Kidney (tissue), 14 donors: ENCODE measurements around the gene NCKAP5. TPM values are rescaled to one million over a fixed set of nuclear protein-coding genes. Genes with fewer than 3 reads are reported as not detected.
A peak's percentile ranks its signal among the peaks of the same experiment; 100 is the strongest.

Source experiments
- DNase-seq, 5 donors: peaks; one replicate each; pipeline ENCODE4 v3.0.0-alpha.2; 2013 to 2020
- FAIRE-seq: peaks from 2 replicates; lab custom pipeline; 2012; peaks lifted over from hg19 to GRCh38; lab: Jason Lieb, UNC
- H3K27ac ChIP-seq, 2 donors: one replicate each; pipeline ENCODE4 v1.7.0; 2013; ENCODE audit warnings: low read depth in 2 of 2, low read length in 2 of 2, inconsistent platforms in 1 of 2
- H3K27me3 ChIP-seq: one replicate; pipeline ENCODE4 v1.7.1; 2013; ENCODE audit warnings: low read length, inconsistent platforms; ENCODE audit not compliant: control insufficient read depth, insufficient read depth
- H3K36me3 ChIP-seq, 3 donors: one replicate each; pipeline versions ENCODE4 v1.7.0 to v1.7.1; 2013; ENCODE audit warnings: low read length in 3 of 3, control low read depth in 1 of 3, inconsistent platforms in 1 of 3; ENCODE audit not compliant: insufficient read depth in 3 of 3, control insufficient read depth in 2 of 3
- H3K4me1 ChIP-seq, 3 donors: one replicate each; pipeline versions ENCODE4 v1.7.0 to v1.7.1; 2013; ENCODE audit warnings: low read length in 3 of 3, inconsistent platforms in 1 of 3, low read depth in 1 of 3; ENCODE audit not compliant: control insufficient read depth in 2 of 3, insufficient read depth in 2 of 3
- H3K4me3 ChIP-seq, 3 donors: one replicate each; pipeline versions ENCODE4 v1.7.0 to v1.8.1; 2013; ENCODE audit warnings: low read length in 3 of 3, control low read depth in 1 of 3, inconsistent platforms in 1 of 3
- H3K9ac ChIP-seq, 3 donors: one replicate each; pipeline versions ENCODE4 v1.7.0 to v1.7.1; 2013; ENCODE audit warnings: low read length in 3 of 3, control low read depth in 1 of 3, inconsistent platforms in 1 of 3
- H3K9me3 ChIP-seq, 3 donors: one replicate each; pipeline versions ENCODE4 v1.7.0 to v1.7.1; 2013; ENCODE audit warnings: low read length in 3 of 3, control low read depth in 1 of 3, inconsistent platforms in 1 of 3; ENCODE audit not compliant: control insufficient read depth in 2 of 3, insufficient read depth in 1 of 3
- CTCF ChIP-seq: IDR thresholded peaks from 3 replicates; pipeline ENCODE4 v1.5.1; 2012; ENCODE audit warnings: mild to moderate bottlenecking, moderate library complexity, borderline replicate concordance; ENCODE audit not compliant: insufficient read depth; ENCODE audit errors: extremely low read depth
- intact Hi-C: fragments of 100-400 bp; cut with DNase I; formaldehyde crosslinking; loops from one replicate; pipeline ENCODE4 v1.11.1; 2022
- polyA plus RNA-seq: library from polyadenylated mRNA; stranded (reverse); fragments of 350-450 nt; fragmentation: Illumina TruSeq; extraction: RNeasy Lipid Tissue Mini Kit (QIAGEN cat#74804); gene quantifications from one replicate; pipeline ENCODE4 v1.2.3, GENCODE V29; 2014; ENCODE audit warnings: low read depth, low replicate concordance; ENCODE audit not compliant: insufficient read depth
- total RNA-seq: library from RNA; stranded (reverse); fragmentation: NEBNext Ultra II Directional; extraction: Animal tissue kit (Norgen Biotek cat#: 25700); gene quantifications from one replicate; pipeline ENCODE4 v1.2.1, GENCODE V29; 2021
- donor health status: control.
- donor health status: control.
- donor health status: control.
- donor health status: control.
- donor health status: control.
- donor health status: DM: yes; HTN: yes; CAD: no.
- donor health status: Normal renal cell carcinoma (clear cell type).

Gene NCKAP5
- total and polyA plus RNA-seq, 2 donors from 2014 or later = 1.8 to 2.9 TPM

- no peak overlapping the region for H3K9ac ChIP-seq
- DNase-seq = no peak
- H3K4me1 ChIP-seq = no peaks in the 10 kb centered on the region
- no peak for FAIRE-seq
- no peaks in the 10 kb centered on the region for H3K27me3 ChIP-seq
- TF ChIP-seq CTCF = no peak
- H3K36me3 ChIP-seq = no peaks in the 10 kb centered on the region
- H3K9me3 ChIP-seq = peaks cover 0 to 4% (median 0%) of the 10 kb centered on the region in 3 donors
- no peak overlapping the region for H3K27ac ChIP-seq
- H3K4me3 ChIP-seq = no peak overlapping the region
- intact Hi-C loops = no loop called here
Observed at GRCh38 chr2:133152801-133153200, 415.5 kb downstream of the NCKAP5 start.

GRCh38 chr2:133148187-133148586 is 420.1 kb downstream of the NCKAP5 start:
- no peak for FAIRE-seq
- intact Hi-C loops = no loop called here

GRCh38 chr2:133146893-133147292 is 421.4 kb downstream of the NCKAP5 start:
- peak in 2 of 5 donors; percentile 27 to 28 for DNase-seq
- Histone ChIP-seq H3K36me3 (no peaks in the 10 kb centered on the region), H3K27me3 (no peaks in the 10 kb centered on the region), H3K9ac (no peak overlapping the region), H3K4me3 (no peak overlapping the region), H3K4me1 (no peaks in the 10 kb centered on the region), H3K27ac (no peak overlapping the region), H3K9me3 (no peaks in the 10 kb centered on the region)
- intact Hi-C loops = no loop called here
- no peak for TF ChIP-seq CTCF
- no peak for FAIRE-seq

More at GRCh38 chr2:133148187-133148586, 420.1 kb downstream of the NCKAP5 start:
- Histone ChIP-seq H3K9ac (no peak overlapping the region), H3K36me3 (no peaks in the 10 kb centered on the region), H3K9me3 (no peaks in the 10 kb centered on the region), H3K4me3 (no peak overlapping the region), H3K27me3 (no peaks in the 10 kb centered on the region), H3K4me1 (no peaks in the 10 kb centered on the region), H3K27ac (no peak overlapping the region)
- no peak for DNase-seq
- TF ChIP-seq CTCF = no peak

GRCh38 chr2:133143645-133144044 is 424.6 kb downstream of the NCKAP5 start:
- DNase-seq (peak in 1 of 5 donors; percentile 14), FAIRE-seq (no peak)
- H3K4me3 ChIP-seq = no peak overlapping the region
- H3K27me3 ChIP-seq = no peaks in the 10 kb centered on the region
- intact Hi-C loops = no loop called here
- H3K36me3 ChIP-seq = no peaks in the 10 kb centered on the region
- no peaks in the 10 kb centered on the region for H3K4me1 ChIP-seq
- no peak overlapping the region for H3K9ac ChIP-seq
- H3K9me3 ChIP-seq = no peaks in the 10 kb centered on the region
- no peak for TF ChIP-seq CTCF
- no peak overlapping the region for H3K27ac ChIP-seq
